GOT3 (cell line): ENCODE measurements around the gene DLX6.

Experiments
- DNase-seq: peaks from one replicate; lab custom pipeline; 2025; ENCODE audit warnings: mixed read lengths; lab: John Stamatoyannopoulos, UW

Gene DLX6

GRCh38 chr7:97005183-97006054, at the start of gene DLX6:
TSS of gene DLX6 (plus strand) at chr7:97005553. CDS start at chr7:97005978, 425 bp downstream.
- DNase-seq, result peak; percentile 47

GRCh38 chr7:96959135-96959534, 46.2 kb upstream of the DLX6 start:
- DNase-seq, result no peak

- no peak for DNase-seq
Measured at GRCh38 chr7:96962221-96962885, 43.0 kb upstream of the DLX6 start.

GRCh38 chr7:96968981-96969380, 36.4 kb upstream of the DLX6 start:
- DNase-seq, result no peak

GRCh38 chr7:96970739-96971138, 34.6 kb upstream of the DLX6 start:
- DNase-seq, result no peak

GRCh38 chr7:96973986-96974385, 31.4 kb upstream of the DLX6 start:
- no peak for DNase-seq

- no peak for DNase-seq
Measured at GRCh38 chr7:96976106-96976505, 29.2 kb upstream of the DLX6 start.

GRCh38 chr7:96977445-96977844, 27.9 kb upstream of the DLX6 start:
- no peak for DNase-seq

- DNase-seq, result no peak
Measured at GRCh38 chr7:96979551-96980276, 25.6 kb upstream of the DLX6 start.

GRCh38 chr7:96982586-96982985, 22.8 kb upstream of the DLX6 start:
- no peak for DNase-seq

GRCh38 chr7:96985992-96986391, 19.4 kb upstream of the DLX6 start:
- no peak for DNase-seq

GRCh38 chr7:96986901-96987300, 18.5 kb upstream of the DLX6 start:
- no peak for DNase-seq

- no peak for DNase-seq
Measured at GRCh38 chr7:96987719-96988118, 17.6 kb upstream of the DLX6 start.

- DNase-seq, result no peak
Measured at GRCh38 chr7:96989241-96989858, 16.0 kb upstream of the DLX6 start.

GRCh38 chr7:96989859-96990317, 15.5 kb upstream of the DLX6 start:
- no peak for DNase-seq

GRCh38 chr7:96991546-96992191, 13.7 kb upstream of the DLX6 start:
- DNase-seq, result no peak

- no peak for DNase-seq
Measured at GRCh38 chr7:96992192-96993005, 13.0 kb upstream of the DLX6 start.

- no peak for DNase-seq
Measured at GRCh38 chr7:96993094-96993865, 12.1 kb upstream of the DLX6 start.

GRCh38 chr7:96993980-96994379, 11.4 kb upstream of the DLX6 start:
- no peak for DNase-seq
